Measurements from ENCODE around the gene ZNF518A. TPM values are rescaled to one million over a fixed set of nuclear protein-coding genes. Genes with fewer than 3 reads are reported as not detected.

The ZNF518A gene
- total and polyA plus RNA-seq, 2 of the 13 experiments (the other 11 are each of a cell fraction or from before 2014, with no cell fraction given), result 21.7 to 37.1 TPM

DNA sequence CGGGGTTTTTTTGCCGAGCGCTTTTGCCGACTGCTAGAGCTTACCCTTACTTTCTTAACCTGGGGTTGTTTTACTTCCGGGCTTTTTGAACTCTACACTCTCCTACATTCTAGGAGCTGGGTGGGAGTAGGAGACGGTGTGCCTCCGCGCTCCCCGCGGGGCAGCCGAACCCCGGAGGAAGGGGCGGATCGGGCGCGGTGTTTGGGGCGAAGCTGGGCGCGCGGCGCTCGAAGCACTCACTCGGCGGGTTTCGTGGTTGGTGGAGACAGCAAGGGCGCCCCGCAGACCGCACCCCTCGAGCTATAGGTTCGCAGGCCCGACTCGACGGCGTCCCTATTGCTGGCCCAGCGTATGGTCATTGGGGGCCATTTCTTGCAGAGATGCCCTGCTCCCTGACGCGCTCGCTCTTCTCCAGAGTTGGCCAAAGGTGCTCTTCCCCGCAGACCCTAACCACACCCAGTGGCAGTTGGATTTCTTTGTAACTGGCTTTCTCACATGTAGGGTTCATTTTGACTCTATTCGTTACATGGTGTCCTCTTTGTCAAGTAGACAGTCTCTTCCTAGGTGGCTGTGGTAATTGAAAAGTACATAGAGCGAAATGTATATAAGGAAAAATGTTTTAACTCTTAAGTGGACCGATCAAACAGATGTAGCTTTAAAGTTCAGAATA is 364 bp downstream of the ZNF518A start (continued):
- TF ChIP-seq TFAP4 (IDR thresholded peaks at IDR 0.05; ENCODE audit: borderline replicate concordance, low read depth), result no peak
- TF ChIP-seq CBFB (CRISPR knock-in tag; IDR thresholded peaks at IDR 0.05), result 0 out of 2 replicates have a peak, but pooled peaks have one; percentile 35
- TF ChIP-seq ZNF703 (CRISPR knock-in tag; IDR thresholded peaks at IDR 0.05; ENCODE audit: borderline replicate concordance), result peak; percentile 89
- TF ChIP-seq, protein P1, sequence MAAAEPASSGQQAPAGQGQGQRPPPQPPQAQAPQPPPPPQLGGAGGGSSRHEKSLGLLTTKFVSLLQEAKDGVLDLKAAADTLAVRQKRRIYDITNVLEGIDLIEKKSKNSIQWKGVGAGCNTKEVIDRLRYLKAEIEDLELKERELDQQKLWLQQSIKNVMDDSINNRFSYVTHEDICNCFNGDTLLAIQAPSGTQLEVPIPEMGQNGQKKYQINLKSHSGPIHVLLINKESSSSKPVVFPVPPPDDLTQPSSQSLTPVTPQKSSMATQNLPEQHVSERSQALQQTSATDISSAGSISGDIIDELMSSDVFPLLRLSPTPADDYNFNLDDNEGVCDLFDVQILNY (CRISPR knock-in tag; conservative IDR thresholded peaks at IDR 0.05), result peak; percentile 64; the same call in 1 of the 2 replicates
- TF ChIP-seq ATF1 (CRISPR knock-in tag; IDR thresholded peaks at IDR 0.05), result 0 out of 2 replicates have a peak, but pooled peaks have one; percentile 14
- peak; percentile 62; the same call in 1 of the 2 replicates for TF ChIP-seq ZFP91 (CRISPR knock-in tag; IDR thresholded peaks at IDR 0.05; ENCODE audit: borderline replicate concordance)
- TF ChIP-seq RARG (CRISPR knock-in tag; IDR thresholded peaks at IDR 0.05; ENCODE audit: low read depth), result 0 out of 2 replicates have a peak, but pooled peaks have one; percentile 18
- no peak for TF ChIP-seq MAFG (CRISPR knock-in tag; IDR thresholded peaks at IDR 0.05)
- no peak; the same call in 1 of the 2 replicates for TF ChIP-seq ZMYM4 (CRISPR knock-in tag; IDR thresholded peaks at IDR 0.05)
- peak; percentile 69; the same call in 1 of the 2 replicates for TF ChIP-seq ZNF44 (CRISPR knock-in tag; IDR thresholded peaks at IDR 0.05)
- 0 out of 2 replicates have a peak, but pooled peaks have one; percentile 36 for TF ChIP-seq ZMAT3 (CRISPR knock-in tag; conservative IDR thresholded peaks at IDR 0.05)
- peak; percentile 6; the same call in 1 of the 2 replicates for TF ChIP-seq MNT (IDR thresholded peaks at IDR 0.05)
- TF ChIP-seq MXI1 (IDR thresholded peaks at IDR 0.05; ENCODE audit: borderline replicate concordance, low read depth, low read length), result peak; percentile 65; the same call in 1 of the 3 replicates
- no peak for TF ChIP-seq CHD4 (IDR thresholded peaks at IDR 0.05; ENCODE audit: borderline replicate concordance, low read length)
- TF ChIP-seq POLR2A (IDR thresholded peaks at IDR 0.05; ENCODE audit: insufficient read depth in 1 of 2, low read depth in 2 of 2, low read length in 2 of 2), result peak in 1 of 2 experiments; percentile 86
- peak; percentile 13; the same call in 1 of the 2 replicates for TF ChIP-seq CBX5 (CRISPR knock-in tag; IDR thresholded peaks at IDR 0.05; ENCODE audit: borderline replicate concordance)
- no peak for TF ChIP-seq ZNF550 (CRISPR knock-in tag; IDR thresholded peaks at IDR 0.05; ENCODE audit: borderline replicate concordance)
- TF ChIP-seq, protein P2, sequence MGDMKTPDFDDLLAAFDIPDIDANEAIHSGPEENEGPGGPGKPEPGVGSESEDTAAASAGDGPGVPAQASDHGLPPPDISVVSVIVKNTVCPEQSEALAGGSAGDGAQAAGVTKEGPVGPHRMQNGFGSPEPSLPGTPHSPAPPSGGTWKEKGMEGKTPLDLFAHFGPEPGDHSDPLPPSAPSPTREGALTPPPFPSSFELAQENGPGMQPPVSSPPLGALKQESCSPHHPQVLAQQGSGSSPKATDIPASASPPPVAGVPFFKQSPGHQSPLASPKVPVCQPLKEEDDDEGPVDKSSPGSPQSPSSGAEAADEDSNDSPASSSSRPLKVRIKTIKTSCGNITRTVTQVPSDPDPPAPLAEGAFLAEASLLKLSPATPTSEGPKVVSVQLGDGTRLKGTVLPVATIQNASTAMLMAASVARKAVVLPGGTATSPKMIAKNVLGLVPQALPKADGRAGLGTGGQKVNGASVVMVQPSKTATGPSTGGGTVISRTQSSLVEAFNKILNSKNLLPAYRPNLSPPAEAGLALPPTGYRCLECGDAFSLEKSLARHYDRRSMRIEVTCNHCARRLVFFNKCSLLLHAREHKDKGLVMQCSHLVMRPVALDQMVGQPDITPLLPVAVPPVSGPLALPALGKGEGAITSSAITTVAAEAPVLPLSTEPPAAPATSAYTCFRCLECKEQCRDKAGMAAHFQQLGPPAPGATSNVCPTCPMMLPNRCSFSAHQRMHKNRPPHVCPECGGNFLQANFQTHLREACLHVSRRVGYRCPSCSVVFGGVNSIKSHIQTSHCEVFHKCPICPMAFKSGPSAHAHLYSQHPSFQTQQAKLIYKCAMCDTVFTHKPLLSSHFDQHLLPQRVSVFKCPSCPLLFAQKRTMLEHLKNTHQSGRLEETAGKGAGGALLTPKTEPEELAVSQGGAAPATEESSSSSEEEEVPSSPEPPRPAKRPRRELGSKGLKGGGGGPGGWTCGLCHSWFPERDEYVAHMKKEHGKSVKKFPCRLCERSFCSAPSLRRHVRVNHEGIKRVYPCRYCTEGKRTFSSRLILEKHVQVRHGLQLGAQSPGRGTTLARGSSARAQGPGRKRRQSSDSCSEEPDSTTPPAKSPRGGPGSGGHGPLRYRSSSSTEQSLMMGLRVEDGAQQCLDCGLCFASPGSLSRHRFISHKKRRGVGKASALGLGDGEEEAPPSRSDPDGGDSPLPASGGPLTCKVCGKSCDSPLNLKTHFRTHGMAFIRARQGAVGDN (CRISPR knock-in tag; IDR thresholded peaks at IDR 0.05), result peak; percentile 76
